ENCODE data around the gene ITGA3. TPM values are rescaled to one million over a fixed set of nuclear protein-coding genes. Genes with fewer than 3 reads are reported as not detected.

ITGA3 gene
- total RNA-seq, 2 donors from 2014 or later: 16.6 to 21.7 TPM

- Histone ChIP-seq H3K27me3 (ENCODE audit: control insufficient read depth, insufficient read depth, low read length, poor library complexity, severe bottlenecking) (no peaks in the 10 kb centered on the region), H3K4me1 (ENCODE audit: control insufficient read depth, insufficient read depth, low read length) (no peaks in the 10 kb centered on the region), H3K9ac (ENCODE audit: extremely low read depth, low read length, poor library complexity, severe bottlenecking) (no peak overlapping the region), H3K27ac (ENCODE audit: low read depth, low read length) (no peak overlapping the region), H3K36me3 (ENCODE audit: control insufficient read depth, insufficient read depth, low read length) (no peaks in the 10 kb centered on the region), H3K9me3 (ENCODE audit: control insufficient read depth, low read length) (no peaks in the 10 kb centered on the region), H3K4me3 (ENCODE audit: low read length) (no peak overlapping the region)
- TF ChIP-seq CTCF (conservative IDR thresholded peaks at IDR 0.05): no peak
- WGBS, 2 experiments (ENCODE audit: insufficient coverage in 1 of 2, insufficient read length in 1 of 2): 84 to 93% methylated on average over 3 to 6 of the region's 6 CpGs
- DNase-seq: no peak
- H3K36me3 Mint-ChIP-seq (ENCODE audit: low read depth): no peaks in the 10 kb centered on the region
- H3K4me3 Mint-ChIP-seq: no peak overlapping the region
- H3K27me3 Mint-ChIP-seq (ENCODE audit: insufficient read depth): peaks cover 15% of the 10 kb centered on the region
- H3K27ac Mint-ChIP-seq: no peak overlapping the region
- H3K4me1 Mint-ChIP-seq: peaks cover 6% of the 10 kb centered on the region
- H3K9me3 Mint-ChIP-seq: no peaks in the 10 kb centered on the region
Measured at GRCh38 chr17:50090071-50090470, 34.2 kb downstream of the ITGA3 start.

- WGBS, 2 experiments (ENCODE audit: insufficient coverage in 1 of 2, insufficient read length in 1 of 2): 86 to 87% methylated on average over 12 to 15 of the region's 15 CpGs
- H3K36me3 Mint-ChIP-seq (ENCODE audit: low read depth): no peaks in the 10 kb centered on the region
Measured at GRCh38 chr17:50090971-50091917, 35.3 kb downstream of the ITGA3 start.

GRCh38 chr17:50091918-50092285 lies 36.0 kb downstream of the ITGA3 start:
- H3K9me3 Mint-ChIP-seq: no peaks in the 10 kb centered on the region

More at GRCh38 chr17:50090971-50091917, 35.3 kb downstream of the ITGA3 start:
- H3K4me3 ChIP-seq (ENCODE audit: low read length): no peak overlapping the region
- no peaks in the 10 kb centered on the region for H3K36me3 ChIP-seq (ENCODE audit: control insufficient read depth, insufficient read depth, low read length)
- Mint-ChIP-seq H3K4me3 (no peak overlapping the region), H3K4me1 (peaks cover 12% of the 10 kb centered on the region), H3K27ac (no peak overlapping the region), H3K27me3 (ENCODE audit: insufficient read depth) (peaks cover 15% of the 10 kb centered on the region), H3K9me3 (no peaks in the 10 kb centered on the region)
- no peaks in the 10 kb centered on the region for H3K9me3 ChIP-seq (ENCODE audit: control insufficient read depth, low read length)
- no peak for TF ChIP-seq CTCF (conservative IDR thresholded peaks at IDR 0.05)
- H3K27ac ChIP-seq (ENCODE audit: low read depth, low read length): no peak overlapping the region
- H3K27me3 ChIP-seq (ENCODE audit: control insufficient read depth, insufficient read depth, low read length, poor library complexity, severe bottlenecking): no peaks in the 10 kb centered on the region
- H3K9ac ChIP-seq (ENCODE audit: extremely low read depth, low read length, poor library complexity, severe bottlenecking): no peak overlapping the region
- H3K4me1 ChIP-seq (ENCODE audit: control insufficient read depth, insufficient read depth, low read length): no peaks in the 10 kb centered on the region
- DNase-seq: no peak

More at GRCh38 chr17:50091918-50092285, 36.0 kb downstream of the ITGA3 start:
- TF ChIP-seq CTCF (conservative IDR thresholded peaks at IDR 0.05): no peak
- 83 to 96% methylated on average over 1 to 2 of the region's 2 CpGs for WGBS, 2 experiments (ENCODE audit: insufficient coverage in 1 of 2, insufficient read length in 1 of 2)
- DNase-seq: no peak
- Histone ChIP-seq H3K27ac (ENCODE audit: low read depth, low read length) (no peak overlapping the region), H3K36me3 (ENCODE audit: control insufficient read depth, insufficient read depth, low read length) (no peaks in the 10 kb centered on the region), H3K4me1 (ENCODE audit: control insufficient read depth, insufficient read depth, low read length) (no peaks in the 10 kb centered on the region), H3K9ac (ENCODE audit: extremely low read depth, low read length, poor library complexity, severe bottlenecking) (no peak overlapping the region), H3K4me3 (ENCODE audit: low read length) (no peak overlapping the region), H3K9me3 (ENCODE audit: control insufficient read depth, low read length) (no peaks in the 10 kb centered on the region), H3K27me3 (ENCODE audit: control insufficient read depth, insufficient read depth, low read length, poor library complexity, severe bottlenecking) (no peaks in the 10 kb centered on the region)
- no peak overlapping the region for H3K27ac Mint-ChIP-seq
- H3K4me3 Mint-ChIP-seq: no peak overlapping the region
- H3K4me1 Mint-ChIP-seq: peaks cover 12% of the 10 kb centered on the region
- peaks cover 15% of the 10 kb centered on the region for H3K27me3 Mint-ChIP-seq (ENCODE audit: insufficient read depth)
- H3K36me3 Mint-ChIP-seq (ENCODE audit: low read depth): no peaks in the 10 kb centered on the region

Data from endodermal cell (in vitro differentiated cells).